Testis (tissue), 3 donors: ENCODE results near the gene EXOC3L2. TPM values are rescaled to one million over a fixed set of nuclear protein-coding genes. Genes with fewer than 3 reads are reported as not detected.

Source experiments
- DNase-seq: peaks from one replicate; pipeline ENCODE4 v3.0.0-alpha.2; 2019
- H3K27ac ChIP-seq, 2 donors: fragments of 200-600 bp; sonication (generic); one replicate each; pipeline ENCODE4 v1.5.1; 2019
- H3K27me3 ChIP-seq: fragments of 200-600 bp; sonication (generic); one replicate; pipeline ENCODE4 v1.5.1; 2019
- H3K36me3 ChIP-seq: fragments of 200-600 bp; sonication (generic); one replicate; pipeline ENCODE4 v1.5.1; 2017; ENCODE audit warnings: low read depth; ENCODE audit errors: missing control alignments
- H3K4me1 ChIP-seq: fragments of 200-600 bp; sonication (generic); one replicate; pipeline ENCODE4 v1.5.1; 2019
- H3K4me3 ChIP-seq, 2 donors: fragments of 200-600 bp; sonication (generic); one replicate each; pipeline ENCODE4 v1.5.1; 2017 to 2019
- H3K9me3 ChIP-seq: fragments of 200-600 bp; sonication (generic); one replicate; pipeline ENCODE4 v1.5.1; 2017
- CTCF ChIP-seq, 3 experiments: fragments of 450-650 bp in 2 of 3; fragments of 200-600 bp in 1 of 3; sonication (generic) in 1 of 3; IDR thresholded peaks; one replicate each; pipeline ENCODE4 v1.5.1; 2016 to 2019; ENCODE audit warnings: antibody characterized with exemption in 3 of 3, mild to moderate bottlenecking in 2 of 3, moderate library complexity in 1 of 3
- POLR2A ChIP-seq: fragments of 450-650 bp; IDR thresholded peaks from one replicate; pipeline ENCODE4 v1.6.1; 2017; ENCODE audit warnings: antibody characterized with exemption, mild to moderate bottlenecking, moderate library complexity
- whole genome bisulfite sequencing, 2 donors: methylation state at CpG; one replicate each; pipeline ENCODE4 v1.1.5; 2018; 5-methylcytosine and 5-hydroxymethylcytosine counted together
- intact Hi-C: fragments of 100-400 bp; cut with DNase I; formaldehyde crosslinking; loops from one replicate; pipeline ENCODE4 v1.15.1; 2023; ENCODE audit warnings: low total_unique reads
- polyA plus RNA-seq: library from polyadenylated mRNA; stranded (reverse); fragments of 350-450 nt; fragmentation: Illumina TruSeq; extraction: RNeasy Lipid Tissue Mini Kit (QIAGEN cat#74804); gene quantifications from one replicate; pipeline ENCODE4 v1.2.3, GENCODE V29; 2014; ENCODE audit warnings: low read depth, low replicate concordance; ENCODE audit not compliant: insufficient read depth
- total RNA-seq, 2 donors: library from RNA; depleted of rRNA; stranded (reverse); fragments of >200 nt; gene quantifications; one replicate each; pipeline ENCODE4 v1.2.3, GENCODE V29; 2016

Gene EXOC3L2
- total and polyA plus RNA-seq, 3 donors from 2014 or later, result 7.4 to 30.2 (median 29.5) TPM

- intact Hi-C loops, result no loop called here
- TF ChIP-seq CTCF (IDR thresholded peaks at IDR 0.05), result no peak
- no peak for TF ChIP-seq POLR2A
- peaks cover 22% of the 10 kb centered on the region for H3K4me1 ChIP-seq
- 24% methylated on average over 7 to 9 of the region's 9 CpGs for WGBS, 2 donors
- peak overlapping the region; percentile 90 to 91 for H3K27ac ChIP-seq
- peak overlapping the region; percentile 67 to 83 for H3K4me3 ChIP-seq
- no peaks in the 10 kb centered on the region for H3K36me3 ChIP-seq
- H3K27me3 ChIP-seq, result no peaks in the 10 kb centered on the region
- peak; percentile 45 for DNase-seq
- H3K9me3 ChIP-seq, result no peaks in the 10 kb centered on the region
These were observed 65.3 kb downstream of the EXOC3L2 start for GRCh38 chr19:45179892-45180370.

- Histone ChIP-seq H3K4me1 (peaks cover 22% of the 10 kb centered on the region), H3K36me3 (no peaks in the 10 kb centered on the region), H3K27me3 (no peaks in the 10 kb centered on the region), H3K4me3 (peak overlapping the region; percentile 67 to 83), H3K9me3 (no peaks in the 10 kb centered on the region), H3K27ac (peak overlapping the region; percentile 90 to 91)
- no peak for TF ChIP-seq POLR2A
- TF ChIP-seq CTCF (IDR thresholded peaks at IDR 0.05), result no peak
- peak; percentile 65 for DNase-seq
- intact Hi-C loops, result no loop called here
- 0 to 1% methylated on average over 4 to 29 of the region's 97 CpGs for WGBS, 2 donors
These were observed 65.9 kb downstream of the EXOC3L2 start for GRCh38 chr19:45179072-45179891.

GRCh38 chr19:45178262-45179071 lies 66.7 kb downstream of the EXOC3L2 start, which contains the start of gene BLOC1S3:
BLOC1S3 (plus strand) TSS chr19:45178784; CDS start chr19:45179297, 513 bp downstream.
- peaks cover 22% of the 10 kb centered on the region for H3K4me1 ChIP-seq
- no peaks in the 10 kb centered on the region for H3K9me3 ChIP-seq
- H3K36me3 ChIP-seq, result no peaks in the 10 kb centered on the region
- TF ChIP-seq CTCF (IDR thresholded peaks at IDR 0.05) (peak; percentile 12 to 59 (median 52)), POLR2A (peak; percentile 83)
- peak within 1 kb of the TSS; percentile 72 to 83 for H3K4me3 ChIP-seq
- H3K27ac ChIP-seq, result peak within 1 kb of the TSS; percentile 92 to 93
- peak; percentile 100 for DNase-seq
- 0% methylated on average over 39 to 50 of the region's 51 CpGs for WGBS, 2 donors
- intact Hi-C loops, result no loop called here
- no peaks in the 10 kb centered on the region for H3K27me3 ChIP-seq

GRCh38 chr19:45177817-45178261 lies 67.4 kb downstream of the EXOC3L2 start, which contains the start of gene TRAPPC6A:
TRAPPC6A (minus strand) TSS chr19:45178237; CDS start chr19:45178218, 19 bp downstream.
- Histone ChIP-seq H3K9me3 (no peaks in the 10 kb centered on the region), H3K27me3 (no peaks in the 10 kb centered on the region), H3K27ac (peak within 1 kb of the TSS; percentile 92 to 93), H3K36me3 (no peaks in the 10 kb centered on the region), H3K4me1 (peaks cover 22% of the 10 kb centered on the region), H3K4me3 (peak within 1 kb of the TSS; percentile 72 to 83)
- 0 to 1% methylated on average over 5 to 36 of the region's 36 CpGs for WGBS, 2 donors
- TF ChIP-seq POLR2A (peak; percentile 78), CTCF (IDR thresholded peaks at IDR 0.05) (no peak)
- no peak for DNase-seq
- intact Hi-C loops, result no loop called here
